Measurements from ENCODE around the gene NUF2. TPM values are rescaled to one million over a fixed set of nuclear protein-coding genes. Genes with fewer than 3 reads are reported as not detected.
"Not testable (repeated sequence)": the region's sequence is repeated elsewhere in the genome, so short reads cannot be mapped to it uniquely, and the experiment has no call there.

NUF2 gene
- total RNA-seq = 3.3 TPM

- peak; percentile 69 to 86 for DNase-seq (ENCODE audit: low spot score in 2 of 2)
- no peak for FAIRE-seq
These were observed at the start of gene NUF2 for GRCh38 chr1:163321311-163322305. Gene NUF2 (plus strand): TSS chr1:163321954. CDS start chr1:163326052, 4,098 bp downstream.

- DNase-seq (ENCODE audit: low spot score in 2 of 2) (no peak), FAIRE-seq (no peak)
These were observed 47.9 kb upstream of the NUF2 start for GRCh38 chr1:163273766-163274441.

- FAIRE-seq = no peak
- no peak for DNase-seq (ENCODE audit: low spot score in 2 of 2)
These were observed 46.5 kb upstream of the NUF2 start for GRCh38 chr1:163275222-163275621.

- DNase-seq (ENCODE audit: low spot score in 2 of 2) = no peak
- FAIRE-seq = no peak
These were observed 43.2 kb upstream of the NUF2 start for GRCh38 chr1:163278602-163279001.

GRCh38 chr1:163284867-163285266 lies 36.9 kb upstream of the NUF2 start:
- not testable (repeated sequence) for DNase-seq (ENCODE audit: low spot score in 2 of 2); FAIRE-seq

GRCh38 chr1:163290025-163290640 lies 31.6 kb upstream of the NUF2 start:
- no peak for DNase-seq (ENCODE audit: low spot score in 2 of 2)

GRCh38 chr1:163291461-163291860 lies 30.3 kb upstream of the NUF2 start:
- FAIRE-seq = no peak
- no peak for DNase-seq (ENCODE audit: low spot score in 2 of 2)

More at GRCh38 chr1:163290025-163290640, 31.6 kb upstream of the NUF2 start:
- no peak for FAIRE-seq

- FAIRE-seq; DNase-seq (ENCODE audit: low spot score in 2 of 2): not testable (repeated sequence)
These were observed 29.6 kb upstream of the NUF2 start for GRCh38 chr1:163292153-163292552.

- not testable (repeated sequence) for DNase-seq (ENCODE audit: low spot score in 2 of 2); FAIRE-seq
These were observed 28.3 kb upstream of the NUF2 start for GRCh38 chr1:163293497-163293896.

- FAIRE-seq (no peak), DNase-seq (ENCODE audit: low spot score in 2 of 2) (no peak)
These were observed 25.8 kb upstream of the NUF2 start for GRCh38 chr1:163295949-163296348.

- no peak for DNase-seq (ENCODE audit: low spot score in 2 of 2)
- FAIRE-seq = no peak
These were observed 25.1 kb upstream of the NUF2 start for GRCh38 chr1:163296504-163297263.

GRCh38 chr1:163298365-163298764 lies 23.4 kb upstream of the NUF2 start:
- FAIRE-seq (no peak), DNase-seq (ENCODE audit: low spot score in 2 of 2) (no peak)

GRCh38 chr1:163300568-163300967 lies 21.2 kb upstream of the NUF2 start:
- DNase-seq (ENCODE audit: low spot score in 2 of 2) (no peak), FAIRE-seq (no peak)

GRCh38 chr1:163303561-163303960 lies 18.2 kb upstream of the NUF2 start:
- FAIRE-seq = no peak
- DNase-seq (ENCODE audit: low spot score in 2 of 2) = no peak

GRCh38 chr1:163305441-163305840 lies 16.3 kb upstream of the NUF2 start:
- DNase-seq (ENCODE audit: low spot score in 2 of 2) (no peak), FAIRE-seq (no peak)

GRCh38 chr1:163307479-163308171 lies 14.1 kb upstream of the NUF2 start:
- no peak for FAIRE-seq
- no peak for DNase-seq (ENCODE audit: low spot score in 2 of 2)

GRCh38 chr1:163308811-163309210 lies 12.9 kb upstream of the NUF2 start:
- FAIRE-seq (no peak), DNase-seq (ENCODE audit: low spot score in 2 of 2) (no peak)

GRCh38 chr1:163315773-163316374 lies 5.9 kb upstream of the NUF2 start:
- peak; percentile 93 for FAIRE-seq
- peak in 1 of 2 donors; percentile 10 for DNase-seq (ENCODE audit: low spot score in 2 of 2)

- DNase-seq (ENCODE audit: low spot score in 2 of 2) (no peak), FAIRE-seq (no peak)
These were observed 863 bp upstream of the NUF2 start for GRCh38 chr1:163320891-163321290.

All from frontal cortex (tissue), 4 donors.